Midbrain (tissue), 1 donor: ENCODE measurements around the gene NANOS2.

Experiments
- DNase-seq: peaks from one replicate; lab custom pipeline; 2025; lab: John Stamatoyannopoulos, UW

Gene NANOS2

DNA sequence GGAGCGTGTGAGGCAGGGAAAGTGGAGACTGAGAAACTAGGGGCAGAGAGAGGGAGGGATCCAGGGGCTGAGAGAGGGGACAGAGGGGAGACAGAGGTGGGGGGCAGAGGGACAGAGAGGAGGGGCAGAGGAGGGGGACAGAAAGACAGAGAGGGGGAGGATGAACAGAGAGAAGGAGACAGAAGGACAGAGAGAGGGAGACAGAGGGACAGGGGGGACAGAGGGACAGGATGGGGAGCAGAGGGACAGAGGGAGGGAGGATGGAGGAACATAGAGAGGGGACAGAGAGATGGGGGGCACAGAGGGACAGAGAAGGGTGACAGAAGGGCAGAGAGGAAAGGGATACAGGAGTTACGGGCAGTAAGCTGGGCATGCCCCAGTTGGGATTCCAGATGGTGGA is 14.7 kb upstream of the NANOS2 start:
- DNase-seq = no peak

GRCh38 chr19:45927565-45928261 is 13.1 kb upstream of the NANOS2 start:
- DNase-seq = peak; percentile 86

DNA sequence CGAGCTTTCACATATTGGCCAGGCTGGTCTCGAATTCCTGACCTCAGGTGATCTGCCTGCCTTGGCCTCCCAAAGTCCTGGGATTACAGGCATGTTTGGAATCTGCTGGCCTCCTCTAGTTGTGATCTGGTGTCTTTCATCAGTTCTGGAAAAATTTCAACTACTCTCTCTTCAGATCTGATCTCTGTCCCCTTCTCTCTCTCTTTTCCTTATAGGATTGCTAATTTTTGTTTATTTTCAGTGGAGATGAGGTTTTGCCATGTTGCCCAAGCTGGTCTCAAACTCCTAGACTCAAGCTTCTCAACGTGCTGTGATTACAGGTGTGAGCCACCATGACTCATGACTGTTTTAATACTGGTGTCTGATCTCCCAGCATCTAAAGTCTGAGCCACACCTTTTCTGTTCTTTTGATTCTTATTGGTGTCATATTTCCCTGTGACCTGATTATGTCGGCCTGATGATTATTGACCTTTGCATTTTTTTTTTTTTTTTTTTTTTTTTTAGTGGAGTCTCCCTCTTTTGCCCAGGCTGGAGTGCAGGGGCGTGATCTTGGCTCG is 10.4 kb upstream of the NANOS2 start:
- DNase-seq = no peak

DNA sequence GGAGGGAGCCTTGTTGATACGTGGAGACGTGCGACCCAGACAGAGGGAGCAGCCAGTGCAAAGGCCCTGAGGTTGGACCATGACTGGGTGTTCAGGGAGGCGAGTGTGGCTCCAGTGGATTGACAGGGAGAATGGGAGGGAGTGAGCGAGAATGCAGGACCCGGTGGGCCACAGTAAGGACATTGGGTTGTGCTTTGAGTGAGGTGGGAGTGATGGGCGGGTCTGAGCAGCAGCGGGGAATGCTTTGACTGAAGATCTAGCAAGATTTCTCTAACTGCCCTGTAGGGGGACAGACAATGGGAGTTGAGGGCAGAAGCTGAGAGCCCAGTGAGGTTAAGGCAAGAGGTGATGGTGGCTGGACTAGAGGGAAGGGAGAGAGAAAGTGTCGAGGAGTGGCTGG is 7.7 kb upstream of the NANOS2 start:
- DNase-seq = no peak

GRCh38 chr19:45920458-45920857 is 5.9 kb upstream of the NANOS2 start:
- DNase-seq = no peak

DNA sequence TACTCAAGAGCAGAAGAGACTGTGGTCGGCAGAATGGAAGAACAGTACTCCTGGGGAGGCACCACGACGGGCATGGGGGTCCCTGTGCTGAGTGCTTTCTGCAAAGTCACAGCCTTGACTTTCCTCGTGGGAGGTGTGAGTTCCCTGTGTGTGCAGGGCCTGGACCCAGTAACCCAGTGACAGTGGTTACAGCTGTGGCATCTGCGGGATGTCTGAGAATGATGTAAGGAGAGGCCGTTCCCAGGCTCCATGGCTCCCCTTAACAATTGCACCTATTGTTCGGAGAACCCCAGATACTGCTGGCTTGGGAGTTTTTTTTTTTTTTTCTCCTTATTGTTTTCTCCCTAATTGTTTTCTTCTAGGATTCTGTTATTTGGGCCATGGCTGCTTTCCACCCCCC is 5.1 kb upstream of the NANOS2 start:
- DNase-seq = peak; percentile 43

DNA sequence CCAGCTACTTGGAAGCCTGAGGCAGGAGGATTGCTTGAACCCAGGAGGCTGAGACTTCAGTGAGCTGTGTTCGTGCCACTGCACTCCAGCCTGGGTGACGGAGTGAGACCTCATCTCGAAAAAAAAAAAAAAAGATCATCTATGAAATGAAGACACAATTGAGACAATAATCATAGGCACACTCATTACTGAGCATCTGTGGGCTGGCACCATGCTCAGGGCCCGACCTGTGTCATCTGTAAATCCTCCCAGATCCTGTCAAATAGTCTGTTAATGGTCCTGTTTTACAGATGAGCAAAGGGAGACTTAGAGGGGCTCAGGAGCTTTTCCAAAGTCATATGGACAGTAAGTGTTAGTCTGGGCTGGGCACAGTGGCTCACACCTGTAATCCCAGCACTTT is 4.1 kb upstream of the NANOS2 start:
- DNase-seq = no peak

GRCh38 chr19:45917421-45918091 is 3.0 kb upstream of the NANOS2 start:
- peak; percentile 45 for DNase-seq

DNA sequence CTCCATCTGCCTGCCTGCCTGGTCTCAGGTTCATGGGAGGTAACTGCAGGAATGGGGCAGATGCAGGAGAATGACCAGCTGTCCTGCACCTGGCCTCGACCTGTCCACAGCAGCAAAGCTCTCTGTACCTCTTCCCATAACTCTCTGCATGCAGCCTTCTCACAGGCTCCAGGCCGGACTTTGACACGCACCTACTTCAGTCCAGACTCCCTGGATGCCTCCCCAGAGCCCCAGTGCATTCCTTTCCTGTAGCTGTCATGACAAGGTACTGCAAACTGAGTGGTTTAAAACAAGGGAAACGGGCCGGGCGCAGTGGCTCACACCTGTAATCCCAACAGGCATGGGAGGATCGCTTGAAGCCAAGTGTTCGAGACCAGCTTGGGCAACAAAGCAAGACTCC is 3.3 kb downstream of the NANOS2 start:
- DNase-seq = no peak

DNA sequence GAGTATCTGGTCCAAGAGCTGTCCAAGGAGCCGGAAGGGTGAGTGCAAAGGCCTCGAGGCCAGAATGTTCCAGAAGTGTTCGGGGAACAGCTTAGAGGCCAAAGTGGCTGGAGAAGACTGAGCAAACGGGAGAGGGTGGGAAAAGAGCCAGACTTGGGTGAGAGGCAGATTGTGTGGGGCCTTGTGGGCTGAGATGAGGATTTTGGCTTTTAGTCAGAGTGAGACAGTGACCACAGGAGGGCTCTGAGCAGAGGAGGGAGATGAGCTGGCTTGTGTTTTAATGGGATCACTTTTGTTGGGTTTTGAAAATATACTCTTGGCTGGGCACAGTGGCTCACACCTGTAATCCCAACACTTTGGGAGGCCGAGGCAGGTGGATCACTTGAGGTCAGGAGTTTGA is 5.6 kb downstream of the NANOS2 start:
- DNase-seq = no peak

GRCh38 chr19:45906221-45906620 is 8.4 kb downstream of the NANOS2 start:
- DNase-seq = no peak

DNA sequence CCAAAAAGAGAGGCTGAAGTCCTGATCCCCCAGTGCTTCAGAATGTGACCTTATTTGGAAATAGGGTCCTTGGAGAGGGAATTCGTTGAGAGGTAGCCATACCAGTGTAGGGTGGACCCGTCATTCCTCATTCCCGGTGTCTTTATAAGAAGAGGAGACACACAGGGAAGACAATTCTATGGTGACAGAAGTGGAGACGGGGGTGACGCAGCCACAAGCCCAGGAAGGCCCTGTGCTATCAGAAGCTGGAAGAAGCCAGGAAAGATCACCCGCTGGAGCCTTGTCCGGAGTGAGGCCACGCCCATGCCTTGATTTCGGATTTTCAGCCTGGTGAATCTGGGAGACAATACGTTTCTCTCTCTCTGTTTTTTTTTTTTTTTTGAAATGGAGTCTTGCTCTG is 9.6 kb downstream of the NANOS2 start:
- no peak for DNase-seq

DNA sequence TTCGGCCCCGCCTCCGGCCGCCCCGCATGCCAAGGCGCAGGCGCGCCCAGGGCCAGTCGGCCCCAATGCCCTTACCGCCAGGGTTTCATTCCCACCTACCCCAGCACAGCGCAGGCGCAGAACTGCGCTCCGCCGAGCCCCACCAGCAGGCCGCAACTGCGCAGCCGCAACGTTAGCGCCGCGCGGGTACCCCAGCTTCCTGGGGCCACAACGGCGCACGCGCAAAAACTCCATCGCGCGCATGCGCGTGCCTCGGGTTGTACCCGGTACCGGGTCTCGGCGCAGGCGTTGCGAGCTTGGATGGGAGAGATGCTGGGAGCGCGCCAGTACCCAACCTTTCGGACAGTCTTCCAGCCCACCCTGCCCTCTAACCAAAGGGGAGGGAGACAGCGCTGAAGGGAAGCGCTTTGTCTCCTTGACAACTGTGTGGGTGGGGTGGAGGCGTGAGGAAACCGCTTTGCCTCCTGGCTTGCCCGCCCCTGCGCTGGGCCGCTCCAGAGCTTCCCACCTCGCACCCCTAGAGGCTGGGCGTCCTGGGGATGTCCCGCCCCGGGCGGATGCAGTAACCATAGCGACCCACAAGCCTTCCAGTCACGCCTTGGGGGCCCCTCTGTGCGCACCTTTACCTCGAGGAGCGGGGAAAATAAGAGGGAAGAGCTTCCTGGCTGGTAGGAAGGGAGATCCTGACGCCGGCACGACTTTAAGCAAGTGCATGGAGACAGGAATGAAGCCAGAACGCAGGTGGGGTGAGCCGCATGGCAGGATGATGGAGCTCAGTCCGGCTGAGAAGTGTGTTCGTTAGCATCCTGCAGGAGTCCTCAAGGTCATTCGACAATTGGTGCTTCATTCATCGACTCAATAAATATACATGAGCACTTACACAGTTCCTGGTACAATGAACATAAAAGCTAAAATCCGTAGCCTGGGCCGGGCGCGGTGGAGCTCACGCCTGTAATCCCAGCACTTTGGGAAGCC is 11.6 kb downstream of the NANOS2 start:
- DNase-seq = peak; percentile 99

GRCh38 chr19:45901912-45902650 is 12.5 kb downstream of the NANOS2 start, which contains the start of gene MYPOP:
MYPOP (minus strand) TSS chr19:45902613; CDS start chr19:45901773, 840 bp downstream.
- no peak for DNase-seq

- DNase-seq = no peak
Measured at GRCh38 chr19:45901432-45901911, 13.1 kb downstream of the NANOS2 start.

DNA sequence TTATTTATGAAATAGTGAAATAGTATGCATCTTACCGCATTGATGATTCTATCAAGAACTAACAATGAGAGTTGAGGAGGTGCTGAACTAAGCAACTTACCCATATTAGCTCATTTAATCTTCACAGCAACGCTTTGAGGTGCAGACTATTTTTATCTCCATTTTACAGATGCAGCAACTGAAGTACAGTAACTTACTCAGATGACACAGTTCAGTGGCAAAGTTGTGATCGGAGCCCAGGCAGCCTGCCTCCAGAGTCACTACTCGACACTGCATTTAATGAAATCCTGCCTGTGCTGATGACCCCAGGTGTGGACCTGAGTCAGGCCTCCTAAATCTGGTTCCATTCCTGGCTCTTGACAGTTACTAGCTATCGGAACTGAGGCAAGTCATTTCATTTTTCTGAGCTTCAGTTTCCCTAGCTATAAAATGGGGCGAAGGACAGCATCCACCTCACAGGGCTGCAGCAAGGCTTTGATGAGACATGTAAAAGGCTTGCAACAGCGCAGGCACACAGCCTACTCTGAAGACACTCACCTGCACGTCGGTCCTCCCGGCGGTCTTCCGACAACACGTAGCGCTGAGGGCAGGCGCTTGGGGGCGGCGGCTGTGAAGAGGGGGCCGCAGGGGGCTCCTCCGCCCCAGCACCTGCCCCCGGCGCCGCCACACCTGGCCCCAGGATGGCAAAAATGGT is 13.7 kb downstream of the NANOS2 start:
- DNase-seq = no peak

- no peak for DNase-seq
Measured at GRCh38 chr19:45899919-45900589, 14.5 kb downstream of the NANOS2 start.

DNA sequence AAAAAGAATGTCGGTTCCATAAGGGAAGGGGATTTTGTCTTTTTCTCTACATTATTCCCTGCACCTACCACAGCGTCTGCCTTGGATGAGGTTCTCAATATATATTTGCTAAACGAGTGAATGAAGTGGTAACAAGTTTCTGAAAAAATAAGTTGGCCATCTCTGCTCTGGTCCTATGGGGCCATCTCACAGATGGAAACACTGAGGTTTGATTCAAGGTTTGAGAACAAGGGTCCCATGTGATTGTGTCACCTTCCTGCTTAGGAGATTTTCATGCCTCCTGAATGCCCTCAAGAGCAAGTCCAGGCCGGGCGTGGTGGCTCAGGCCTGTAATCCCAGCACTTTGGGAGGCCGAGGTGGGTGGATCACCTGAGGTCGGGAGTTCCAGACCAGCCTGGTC is 15.3 kb downstream of the NANOS2 start:
- DNase-seq = no peak

- DNase-seq = no peak
Measured at GRCh38 chr19:45897261-45897812, 17.2 kb downstream of the NANOS2 start.
